Transverse colon (tissue), 4 donors: ENCODE measurements around the gene CACNA2D4. TPM values are rescaled to one million over a fixed set of nuclear protein-coding genes. Genes with fewer than 3 reads are reported as not detected.

Source experiments
- DNase-seq: peaks from one replicate; pipeline ENCODE4 v3.0.0-alpha.2; 2019
- H3K27ac ChIP-seq, 4 donors: fragments of 200-600 bp; sonication (generic); 2 replicates each; pipeline ENCODE4 v1.5.1; 2016 to 2018; ENCODE audit warnings: inconsistent platforms in 4 of 4
- H3K27me3 ChIP-seq: fragments of 200-600 bp; sonication (generic); 2 replicates; pipeline ENCODE4 v1.5.1; 2017; ENCODE audit warnings: inconsistent platforms
- H3K36me3 ChIP-seq, 4 donors: fragments of 200-600 bp; sonication (generic); 2 replicates each; pipeline ENCODE4 v1.5.1; 2017 to 2019; ENCODE audit warnings: inconsistent platforms in 4 of 4
- H3K4me1 ChIP-seq, 4 donors: fragments of 200-600 bp; sonication (generic); 2 replicates each; pipeline ENCODE4 v1.5.1; 2017 to 2020; ENCODE audit warnings: inconsistent platforms in 4 of 4
- H3K4me3 ChIP-seq, 4 donors: fragments of 200-600 bp; sonication (generic); 1 replicate in 1 of 4; 2 replicates in 3 of 4; pipeline versions ENCODE4 v1.5.1 to v1.6.1; 2017 to 2019; ENCODE audit warnings: inconsistent platforms in 4 of 4
- H3K9me3 ChIP-seq, 2 donors: fragments of 200-600 bp; sonication (generic); 2 replicates each; pipeline ENCODE4 v1.5.1; 2017 to 2019; ENCODE audit warnings: inconsistent platforms in 2 of 2
- CTCF ChIP-seq, 5 experiments: fragments of 200-600 bp in 3 of 5; fragments of 450-650 bp in 2 of 5; sonication (generic) in 3 of 5; IDR thresholded peaks; 1 replicate in 2 of 5; 2 replicates in 3 of 5; pipeline ENCODE4 v1.5.1; 2016 to 2017; ENCODE audit warnings: antibody characterized with exemption in 5 of 5, inconsistent platforms in 3 of 5, mild to moderate bottlenecking in 2 of 5, moderate library complexity in 1 of 5
- EP300 ChIP-seq: sonication (generic); formaldehyde crosslinking; IDR thresholded peaks from one replicate; pipeline ENCODE4 v1.6.1; 2017; ENCODE audit warnings: antibody characterized with exemption, low read depth
- POLR2A ChIP-seq: fragments of 450-650 bp; IDR thresholded peaks from one replicate; pipeline ENCODE4 v1.6.1; 2016; ENCODE audit warnings: antibody characterized with exemption, mild to moderate bottlenecking, moderate library complexity
- POLR2AphosphoS5 ChIP-seq, 3 donors: sonication (generic); formaldehyde crosslinking; IDR thresholded peaks; one replicate each; pipeline ENCODE4 v1.6.1; 2016; ENCODE audit warnings: antibody characterized with exemption in 3 of 3
- WGBS, 2 donors: methylation state at CpG; one replicate each; pipeline ENCODE4 v1.1.5; 2018; ENCODE audit warnings: low coverage in 1 of 2; 5-methylcytosine and 5-hydroxymethylcytosine counted together
- in situ Hi-C, 4 donors: fragments of 200-750 bp; cut with MboI; loops; one replicate each; pipeline versions ENCODE4 v1.15.0 to v1.15.1; 2017; ENCODE audit warnings: low sequenced_read_pairs in 3 of 4, low pct_ligation_motif_present in 1 of 4, low pct_unique_long_range_greater_than_20kb in 1 of 4
- intact Hi-C: fragments of 100-400 bp; cut with DNase I; formaldehyde crosslinking; loops from one replicate; pipeline ENCODE4 v1.15.1; 2023; ENCODE audit warnings: low total_unique reads
- total RNA-seq, 4 donors: library from RNA; depleted of rRNA; stranded (reverse); fragments of >200 nt; gene quantifications; one replicate each; pipeline ENCODE4 v1.1.0, GENCODE V29; 2016

CACNA2D4 gene
- total RNA-seq, 4 donors from 2014 or later = 6.5 to 22.8 (median 7.2) TPM; not detected in 1

DNA sequence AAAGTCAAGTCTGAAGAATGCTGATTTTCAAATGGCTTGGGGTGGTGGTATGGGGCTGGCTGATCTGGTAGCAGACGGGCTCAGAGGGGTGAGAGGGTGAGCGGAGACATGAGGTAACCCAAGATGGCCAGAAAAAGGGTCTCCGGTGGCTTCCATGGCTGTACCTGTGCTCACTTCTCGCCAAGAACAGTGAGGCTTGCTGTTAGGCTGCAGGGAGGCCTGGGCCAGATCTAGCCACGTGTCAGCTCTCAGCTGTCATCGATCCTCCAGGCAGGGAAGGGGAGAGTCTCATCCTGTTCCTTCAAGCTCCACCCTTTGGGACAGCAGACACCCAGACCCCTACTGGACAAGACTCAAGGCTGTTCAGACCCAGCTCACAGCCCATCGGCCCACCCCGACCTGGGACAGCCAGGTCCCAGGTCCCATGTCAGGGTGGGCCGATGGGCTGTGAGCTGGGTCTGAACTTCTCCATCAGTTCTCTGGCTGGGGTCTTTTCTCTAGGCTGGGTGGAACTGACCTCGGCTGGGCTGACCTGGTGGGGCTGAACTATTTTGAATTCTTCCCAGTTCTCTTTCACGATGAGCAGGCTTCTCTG is 89.0 kb downstream of the CACNA2D4 start:
- WGBS, 2 donors = 81 to 84% methylated on average over 5 to 11 of the region's 11 CpGs
- no peak for DNase-seq
- no peak for TF ChIP-seq EP300
- no peak for TF ChIP-seq CTCF (IDR thresholded peaks at IDR 0.05)
- no peak for TF ChIP-seq POLR2A
- no peak for TF ChIP-seq POLR2AphosphoS5 (IDR thresholded peaks at IDR 0.05)
- Histone ChIP-seq H3K27me3 (peaks cover 39% of the 10 kb centered on the region), H3K36me3 (no peaks in the 10 kb centered on the region), H3K9me3 (no peaks in the 10 kb centered on the region), H3K4me3 (no peak overlapping the region), H3K4me1 (no peaks in the 10 kb centered on the region), H3K27ac (no peak overlapping the region)
- intact Hi-C loops (no loop called here), in situ Hi-C loops (no loop called here)

DNA sequence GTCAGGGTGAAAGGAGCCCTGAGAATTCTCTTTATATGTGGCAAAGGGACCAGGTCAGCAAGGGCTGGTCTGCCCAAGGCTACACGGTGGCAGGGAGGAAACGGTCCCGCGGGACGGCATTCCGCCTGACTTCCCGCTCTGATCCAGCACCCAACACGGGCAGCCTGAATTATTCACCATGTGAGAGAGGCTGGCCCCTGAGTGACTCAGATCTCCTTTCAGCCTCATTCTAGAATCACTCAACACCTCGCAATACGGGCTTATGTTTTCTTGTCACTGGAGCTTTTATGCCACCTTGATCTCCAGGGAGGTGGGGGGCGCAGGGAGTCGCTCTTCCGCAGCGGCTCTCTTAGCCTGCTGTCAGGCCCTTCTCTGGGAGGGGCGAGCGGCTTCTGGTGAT is 89.6 kb downstream of the CACNA2D4 start:
- intact Hi-C loops = no loop called here
- H3K27ac ChIP-seq = no peak overlapping the region
- WGBS, 2 donors = 87 to 89% methylated on average over 6 to 16 of the region's 16 CpGs

GRCh38 chr12:1827826-1828805 is 90.3 kb downstream of the CACNA2D4 start:
- DNase-seq = no peak
- intact Hi-C loops = no loop called here

More for the DNA sequence above, 89.6 kb downstream of the CACNA2D4 start:
- Histone ChIP-seq H3K4me1 (no peaks in the 10 kb centered on the region), H3K36me3 (no peaks in the 10 kb centered on the region), H3K9me3 (no peaks in the 10 kb centered on the region), H3K4me3 (no peak overlapping the region), H3K27me3 (peaks cover 44% of the 10 kb centered on the region)
- TF ChIP-seq POLR2AphosphoS5 (IDR thresholded peaks at IDR 0.05) (no peak), EP300 (no peak), CTCF (IDR thresholded peaks at IDR 0.05) (no peak), POLR2A (no peak)
- in situ Hi-C loops = no loop called here
- no peak for DNase-seq

More at GRCh38 chr12:1827826-1828805, 90.3 kb downstream of the CACNA2D4 start:
- H3K9me3 ChIP-seq = no peaks in the 10 kb centered on the region
- H3K4me1 ChIP-seq = no peaks in the 10 kb centered on the region
- H3K27ac ChIP-seq = no peak overlapping the region
- peaks cover 51% of the 10 kb centered on the region for H3K27me3 ChIP-seq
- TF ChIP-seq CTCF (IDR thresholded peaks at IDR 0.05) = no peak
- TF ChIP-seq EP300 = no peak
- no peak for TF ChIP-seq POLR2A
- TF ChIP-seq POLR2AphosphoS5 (IDR thresholded peaks at IDR 0.05) = no peak
- 77 to 87% methylated on average over 8 to 38 of the region's 38 CpGs for WGBS, 2 donors
- no peak overlapping the region for H3K4me3 ChIP-seq
- in situ Hi-C loops = no loop called here
- no peaks in the 10 kb centered on the region for H3K36me3 ChIP-seq
